HG03558 (cell line): ENCODE results near the gene EDC4.

ENCODE experiments used
- ATAC-seq: cut with Tn5 transposase; IDR thresholded peaks from one replicate; pipeline ENCODE4 v1.9.1; 2021; ENCODE audit warnings: moderate number of reproducible peaks; ENCODE audit not compliant: unreplicated experiment; ENCODE audit errors: extremely low read depth

The EDC4 gene

DNA sequence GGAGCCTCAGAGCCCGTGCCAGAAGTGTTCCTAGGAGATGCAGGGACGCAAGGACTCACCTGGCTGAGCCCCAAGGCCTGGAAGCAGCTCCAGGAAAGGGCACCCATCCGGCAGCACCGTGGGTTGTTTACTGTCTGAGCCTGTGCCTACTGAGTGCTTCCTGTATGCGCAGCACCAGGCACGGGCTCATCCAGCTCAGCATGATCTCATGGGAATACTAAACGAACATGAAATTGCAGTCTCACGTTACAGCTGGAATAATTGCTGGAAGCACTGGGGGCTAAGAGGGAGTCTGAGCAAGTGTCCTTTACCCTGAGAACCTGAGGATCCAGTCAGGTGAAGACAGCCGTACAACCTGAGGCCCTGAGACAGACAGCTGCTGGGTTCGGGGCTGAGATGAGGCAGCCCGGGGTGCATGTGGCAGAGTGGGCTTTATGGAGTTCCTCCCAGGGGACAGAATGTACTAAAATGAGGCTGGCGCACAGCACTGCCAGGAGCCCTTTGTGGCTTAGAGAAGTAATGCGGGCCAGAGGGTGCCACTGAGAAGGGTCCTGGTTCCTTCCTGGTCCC is 53.4 kb downstream of the EDC4 start:
- no peak for ATAC-seq

GRCh38 chr16:67927131-67927941 is 54.5 kb downstream of the EDC4 start:
- no peak for ATAC-seq

DNA sequence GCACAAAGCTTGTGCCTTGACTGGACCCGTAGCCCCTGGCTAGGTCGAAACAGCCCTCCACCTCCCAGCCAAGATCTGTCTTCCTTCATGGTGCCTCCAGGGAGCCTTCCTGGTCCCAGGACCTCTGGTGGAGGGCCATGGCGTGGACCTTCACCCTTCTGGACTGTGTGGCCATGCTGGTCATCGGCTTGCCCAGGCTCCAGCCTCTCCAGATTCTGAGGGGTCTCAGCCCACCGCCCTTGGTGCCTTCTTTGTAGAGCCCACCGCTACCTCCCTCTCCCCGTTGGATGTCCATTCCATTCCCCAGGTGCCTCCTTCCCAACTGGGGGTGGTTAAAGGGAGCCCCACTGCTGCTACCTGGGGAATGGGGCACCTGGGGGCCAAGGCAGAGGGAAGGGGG is 55.3 kb downstream of the EDC4 start:
- no peak for ATAC-seq

DNA sequence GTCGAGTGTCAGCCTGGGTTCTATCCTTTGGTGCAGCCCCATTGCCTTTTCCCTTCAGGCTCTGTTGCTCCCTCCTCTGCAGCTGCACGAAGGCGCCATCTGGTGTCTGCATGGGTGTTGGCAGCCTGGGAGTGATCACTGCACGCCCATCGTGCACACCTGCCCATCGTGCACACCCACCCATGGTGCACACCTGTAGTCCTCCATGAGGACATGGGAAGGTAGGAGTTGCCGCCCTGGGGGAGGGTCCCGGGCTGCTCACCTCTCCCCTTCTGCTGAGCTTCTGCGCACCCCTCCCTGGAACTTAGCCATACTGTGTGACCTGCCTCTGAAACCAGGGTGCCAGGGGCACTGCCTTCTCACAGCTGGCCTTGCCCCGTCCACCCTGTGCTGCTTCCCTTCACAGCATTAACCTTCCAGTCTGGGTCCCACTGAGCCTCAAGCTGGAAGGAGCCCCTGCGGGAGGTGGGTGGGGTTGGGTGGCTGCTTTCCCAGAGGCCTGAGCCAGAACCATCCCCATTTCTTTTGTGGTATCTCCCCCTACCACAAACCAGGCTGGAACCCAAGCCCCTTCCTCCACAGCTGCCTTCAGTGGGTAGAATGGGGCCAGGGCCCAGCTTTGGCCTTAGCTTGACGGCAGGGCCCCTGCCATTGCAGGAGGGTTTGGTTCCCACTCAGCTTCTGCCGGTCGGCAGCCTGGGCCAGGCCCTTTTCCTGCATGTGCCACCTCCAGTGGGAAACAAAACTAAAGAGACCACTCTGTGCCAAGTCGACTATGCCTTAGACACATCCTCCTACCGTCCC is 55.9 kb downstream of the EDC4 start:
- no peak for ATAC-seq

DNA sequence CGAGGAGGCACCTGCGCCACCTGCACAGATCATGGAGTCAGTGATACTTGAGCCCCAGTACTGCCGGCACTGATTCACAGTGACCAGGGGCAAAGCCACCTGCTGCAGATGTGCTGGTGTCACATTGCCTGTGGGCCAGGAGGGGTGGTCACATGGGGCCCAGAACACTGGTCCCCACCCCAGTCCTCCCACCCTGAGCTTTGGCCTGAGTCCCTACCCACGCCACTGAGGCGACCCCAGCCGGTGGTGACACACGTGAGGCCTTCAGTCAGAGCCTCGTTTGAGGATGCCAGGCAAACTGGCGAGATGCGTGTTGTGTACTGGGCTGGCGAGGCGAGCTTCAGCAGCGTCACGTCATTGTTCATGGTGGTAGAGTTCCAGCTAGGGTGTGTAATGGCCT is 57.3 kb downstream of the EDC4 start:
- no peak for ATAC-seq

- ATAC-seq = no peak
Observed at GRCh38 chr16:67930678-67931211, 57.9 kb downstream of the EDC4 start.
